ENCODE data around the gene GRAP2.
"Not testable (repeated sequence)": the region's sequence is repeated elsewhere in the genome, so short reads cannot be mapped to it uniquely, and the experiment has no call there.

The GRAP2 gene

GRCh38 chr22:39900306-39901227 is at the start of gene GRAP2:
GRAP2 (plus strand) TSS chr22:39901084; CDS start chr22:39947107, 46,023 bp downstream.
- intact Hi-C loops (cut with DNase I), result no loop called here
- DNase-seq, result no peak

GRCh38 chr22:39851606-39852315 is 49.1 kb upstream of the GRAP2 start:
- intact Hi-C loops (cut with DNase I), result no loop called here
- no peak for DNase-seq

DNA sequence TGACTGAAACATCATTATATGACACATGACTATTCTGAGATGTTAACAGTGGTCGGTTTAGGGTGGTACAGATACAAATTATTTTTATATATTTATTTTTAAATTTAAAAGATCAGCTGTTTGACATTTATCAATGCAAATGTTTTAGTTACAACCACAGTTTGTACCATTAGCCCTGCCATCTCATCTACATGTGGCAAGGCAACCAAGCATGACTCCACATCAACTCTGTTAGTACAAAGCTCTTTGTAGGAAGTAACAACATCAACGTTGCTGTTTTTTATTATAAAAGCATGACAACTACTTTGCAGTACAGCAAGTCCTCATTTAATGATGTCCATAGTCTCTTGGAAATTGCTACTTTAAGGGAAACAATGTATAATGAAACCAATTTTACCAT is 48.1 kb upstream of the GRAP2 start:
- intact Hi-C loops (cut with DNase I), result no loop called here
- DNase-seq, result no peak

- DNase-seq, result no peak
- intact Hi-C loops (cut with DNase I), result no loop called here
Measured at GRCh38 chr22:39856588-39856987, 44.3 kb upstream of the GRAP2 start.

GRCh38 chr22:39859903-39860588 is 40.8 kb upstream of the GRAP2 start:
- DNase-seq, result no peak
- intact Hi-C loops (cut with DNase I), result no loop called here

DNA sequence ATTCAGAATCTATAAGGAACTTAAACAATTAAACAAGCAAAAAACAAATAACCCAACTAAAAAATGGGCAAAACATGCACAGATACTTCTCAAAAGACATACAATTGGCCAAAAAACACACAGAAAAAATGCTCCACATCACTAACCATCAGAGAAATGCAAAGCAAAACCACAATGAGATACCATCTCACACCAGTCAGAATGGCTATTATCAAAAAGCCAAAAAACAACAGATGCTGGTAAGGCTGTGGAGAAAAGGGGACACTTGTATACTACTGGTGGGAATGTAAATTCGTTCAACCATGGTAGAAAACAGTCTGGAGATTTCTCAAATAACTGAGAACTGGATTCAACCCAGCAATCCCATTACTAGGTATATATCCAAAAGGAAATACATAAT is 32.1 kb upstream of the GRAP2 start:
- intact Hi-C loops (cut with DNase I), result no loop called here
- DNase-seq, result no peak

DNA sequence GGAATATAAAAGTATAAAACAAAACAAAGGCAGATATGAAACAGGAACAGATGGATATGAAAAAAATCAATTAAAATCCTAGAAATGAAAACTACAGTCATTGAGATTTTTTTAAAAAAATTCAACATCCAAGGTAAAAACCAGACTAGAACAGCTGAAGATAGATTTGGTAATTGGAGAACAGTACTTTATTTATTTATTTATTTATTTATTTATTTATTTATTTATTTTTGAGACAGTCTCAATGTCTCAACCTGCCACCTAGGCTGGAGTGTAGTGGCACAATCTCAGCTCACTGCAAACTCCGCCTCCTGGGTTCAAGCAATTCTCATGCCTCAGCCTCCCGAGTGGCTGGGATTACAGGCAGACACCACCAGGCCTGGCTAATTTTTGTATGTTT is 31.1 kb upstream of the GRAP2 start:
- DNase-seq; intact Hi-C loops (cut with DNase I): not testable (repeated sequence)

DNA sequence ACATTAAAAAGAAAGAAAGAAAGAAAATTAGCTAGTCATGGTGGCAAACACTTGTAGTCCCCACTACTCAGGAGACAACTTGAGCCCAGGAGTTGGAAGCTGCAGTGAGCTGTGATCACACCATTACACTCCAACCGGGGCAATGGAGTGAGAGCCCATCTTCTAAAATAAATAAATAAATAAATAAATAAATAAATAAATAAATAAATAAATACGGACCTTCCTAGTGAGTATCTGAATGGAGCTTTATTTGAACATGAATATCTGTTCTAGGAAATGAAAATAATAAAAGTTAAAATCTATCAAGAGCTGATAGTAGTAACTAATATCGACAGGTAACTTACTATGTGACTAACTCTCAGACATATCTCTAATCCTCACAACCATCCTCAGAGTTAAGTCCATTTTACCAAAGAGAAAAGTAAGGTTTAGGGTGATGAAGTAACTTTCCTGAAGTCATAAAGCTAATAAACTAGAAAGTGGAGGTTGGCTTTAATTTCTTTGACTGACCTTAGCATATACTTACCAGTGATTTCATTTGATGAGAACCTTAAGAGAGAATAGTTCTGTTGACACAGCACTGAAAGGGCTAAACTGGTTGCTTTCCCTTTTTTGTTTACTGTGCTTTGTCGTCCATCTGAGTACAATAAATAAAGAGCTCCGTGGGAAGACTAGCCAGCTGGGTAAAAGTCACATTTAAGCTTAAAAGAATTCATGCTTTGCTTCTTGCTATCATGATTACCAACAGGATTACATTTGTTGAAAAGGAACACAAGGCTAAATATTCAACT is 29.7 kb upstream of the GRAP2 start:
- DNase-seq, result no peak
- intact Hi-C loops (cut with DNase I), result no loop called here

GRCh38 chr22:39872548-39872947 is 28.3 kb upstream of the GRAP2 start:
- DNase-seq, result no peak
- intact Hi-C loops (cut with DNase I), result no loop called here

GRCh38 chr22:39873965-39874364 is 26.9 kb upstream of the GRAP2 start:
- DNase-seq, result no peak
- intact Hi-C loops (cut with DNase I), result no loop called here

DNA sequence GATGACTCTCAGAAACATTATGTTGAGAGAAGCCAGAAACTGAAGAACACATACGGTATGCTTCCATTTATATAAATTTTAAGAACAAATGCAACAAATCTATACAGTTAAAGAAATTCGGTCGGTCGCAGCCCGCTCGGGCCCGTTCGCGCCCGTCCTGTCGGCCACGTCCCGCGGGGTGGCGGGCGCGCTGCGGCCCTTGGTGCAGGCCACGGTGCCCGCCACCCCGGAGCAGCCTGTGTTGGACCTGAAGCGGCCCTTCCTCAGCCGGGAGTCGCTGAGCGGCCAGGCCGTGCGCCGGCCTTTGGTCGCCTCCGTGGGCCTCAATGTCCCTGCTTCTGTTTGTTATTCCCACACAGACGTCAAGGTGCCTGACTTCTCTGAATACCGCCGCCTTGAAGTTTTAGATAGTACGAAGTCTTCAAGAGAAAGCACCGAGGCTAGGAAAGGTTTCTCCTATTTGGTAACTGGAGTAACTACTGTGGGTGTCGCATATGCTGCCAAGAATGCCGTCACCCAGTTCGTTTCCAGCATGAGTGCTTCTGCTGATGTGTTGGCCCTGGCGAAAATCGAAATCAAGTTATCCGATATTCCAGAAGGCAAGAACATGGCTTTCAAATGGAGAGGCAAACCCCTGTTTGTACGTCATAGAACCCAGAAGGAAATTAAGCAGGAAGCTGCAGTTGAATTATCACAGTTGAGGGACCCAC is 25.6 kb upstream of the GRAP2 start:
- peak in 1 of 10 donors; percentile 73 for DNase-seq
- intact Hi-C loops (cut with DNase I), result not testable (repeated sequence)

- intact Hi-C loops (cut with DNase I), result no loop called here
- DNase-seq, result no peak
Measured at GRCh38 chr22:39877079-39877845, 23.6 kb upstream of the GRAP2 start.

DNA sequence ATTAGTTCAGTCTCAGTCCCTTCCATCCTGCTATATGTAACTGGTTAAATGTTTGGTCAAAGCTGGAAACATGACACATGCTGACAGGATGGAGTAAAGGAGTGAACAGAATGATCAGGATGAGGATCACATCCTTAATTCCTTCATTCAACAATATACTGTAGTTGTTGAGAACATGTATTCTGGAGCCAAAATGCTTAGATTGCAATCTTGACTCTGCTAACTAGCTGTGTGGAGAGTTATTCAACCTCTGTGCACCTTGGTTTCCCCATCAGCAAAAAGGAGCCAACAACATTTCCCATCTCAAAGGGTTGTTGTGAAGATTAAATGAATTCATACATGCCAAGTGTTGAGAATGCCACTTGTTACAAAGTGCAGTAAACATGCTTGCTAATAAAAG is 20.2 kb upstream of the GRAP2 start:
- intact Hi-C loops (cut with DNase I), result no loop called here
- no peak for DNase-seq

DNA sequence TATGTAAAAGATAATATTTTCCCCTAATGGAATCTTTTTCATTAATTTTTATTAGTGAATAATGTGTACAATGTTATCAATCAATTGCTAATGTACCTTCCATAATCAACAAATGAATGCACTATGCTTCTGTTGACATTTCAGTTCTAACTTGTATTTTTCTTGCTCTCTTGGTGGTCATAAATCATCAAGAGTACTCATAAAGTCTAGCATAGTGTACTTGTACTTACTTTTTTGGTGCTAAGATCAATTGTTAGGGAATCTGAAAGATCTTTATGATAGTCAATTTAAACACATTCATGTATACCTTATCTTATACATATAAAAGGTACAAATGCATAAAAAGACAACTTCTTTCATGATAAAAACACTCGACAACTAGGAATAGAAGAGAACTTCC is 17.8 kb upstream of the GRAP2 start:
- intact Hi-C loops (cut with DNase I), result no loop called here
- DNase-seq, result no peak

GRCh38 chr22:39889924-39890323 is 11.0 kb upstream of the GRAP2 start:
- intact Hi-C loops (cut with DNase I); DNase-seq: not testable (repeated sequence)

GRCh38 chr22:39893526-39893925 is 7.4 kb upstream of the GRAP2 start, which contains the start of gene ENTHD1:
ENTHD1 (minus strand) TSS chr22:39893760; CDS start chr22:39887748, 6,012 bp downstream.
- no peak for DNase-seq
- intact Hi-C loops (cut with DNase I), result no loop called here

DNA sequence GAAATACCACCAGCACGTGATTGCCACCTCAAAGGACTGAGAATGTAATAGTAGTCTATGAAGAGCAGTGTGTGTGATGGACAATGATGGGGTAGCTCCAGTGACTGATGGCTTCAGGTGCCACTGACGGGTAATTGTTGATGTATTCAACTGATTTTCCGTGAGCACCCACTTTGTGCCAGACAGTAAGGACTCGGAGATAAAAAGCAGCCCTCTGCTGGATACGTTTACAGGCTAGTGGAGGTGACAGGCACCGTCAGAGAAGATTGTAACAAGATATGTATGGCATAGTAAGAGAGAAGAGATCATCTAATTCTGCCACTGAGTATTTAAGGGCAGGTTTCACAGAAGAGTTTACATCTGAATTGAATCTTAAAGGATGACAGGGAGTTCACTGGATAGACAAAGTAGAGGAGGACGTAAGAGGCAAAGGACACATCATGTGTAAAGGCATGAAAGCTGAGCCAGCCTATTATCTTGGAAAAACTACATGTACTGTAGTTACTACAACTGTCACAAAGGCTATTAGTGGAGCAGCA is 6.3 kb upstream of the GRAP2 start:
- intact Hi-C loops (cut with DNase I), result no loop called here
- DNase-seq, result no peak

DNA sequence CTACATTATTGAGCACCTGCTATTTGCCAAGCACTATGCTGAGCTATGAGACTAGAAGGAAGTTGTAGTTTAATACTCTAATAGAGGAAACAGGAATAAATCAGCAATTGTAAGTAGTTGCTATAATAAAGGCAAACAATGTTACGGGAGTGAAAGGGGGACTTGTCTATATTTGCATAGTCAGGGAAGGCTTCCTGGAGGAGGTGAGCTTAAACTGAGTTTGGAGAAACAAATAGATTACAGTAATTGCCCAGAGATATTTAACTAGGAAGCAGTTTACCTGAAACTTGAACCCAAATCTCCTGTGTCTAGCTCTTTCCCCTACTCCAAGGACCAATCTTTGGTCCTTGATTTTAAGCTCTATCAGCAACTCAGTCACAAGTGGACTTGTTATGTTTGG is 5.2 kb upstream of the GRAP2 start:
- intact Hi-C loops (cut with DNase I), result no loop called here
- DNase-seq, result no peak
